NCI-H128 (cell line): ENCODE results near the gene CCL15.
"Not testable (repeated sequence)": the region's sequence is repeated elsewhere in the genome, so short reads cannot be mapped to it uniquely, and the experiment has no call there.

Experiments
- DNase-seq: peaks from one replicate; lab custom pipeline; 2025; ENCODE audit not compliant: unreplicated experiment; lab: John Stamatoyannopoulos, UW

The CCL15 gene

DNA sequence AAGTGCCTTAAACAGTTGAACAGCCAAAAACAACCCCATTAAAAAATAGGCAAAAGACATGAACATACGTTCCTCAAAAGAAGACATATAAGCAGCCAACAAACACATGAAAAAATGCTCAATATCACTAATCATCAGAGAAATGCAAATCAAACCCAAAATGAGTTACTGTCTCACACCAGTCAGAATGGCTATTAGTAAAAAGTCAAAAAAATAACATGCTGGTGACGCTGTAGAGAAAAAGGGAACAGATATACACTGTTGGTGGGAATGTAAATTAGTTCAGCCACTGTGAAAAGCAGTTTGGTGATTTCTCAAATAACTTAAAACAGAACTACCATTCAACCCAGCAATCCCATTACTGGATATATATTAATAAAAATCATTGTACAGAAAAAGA is 6.0 kb downstream of the CCL15 start:
- DNase-seq: not testable (repeated sequence)

DNA sequence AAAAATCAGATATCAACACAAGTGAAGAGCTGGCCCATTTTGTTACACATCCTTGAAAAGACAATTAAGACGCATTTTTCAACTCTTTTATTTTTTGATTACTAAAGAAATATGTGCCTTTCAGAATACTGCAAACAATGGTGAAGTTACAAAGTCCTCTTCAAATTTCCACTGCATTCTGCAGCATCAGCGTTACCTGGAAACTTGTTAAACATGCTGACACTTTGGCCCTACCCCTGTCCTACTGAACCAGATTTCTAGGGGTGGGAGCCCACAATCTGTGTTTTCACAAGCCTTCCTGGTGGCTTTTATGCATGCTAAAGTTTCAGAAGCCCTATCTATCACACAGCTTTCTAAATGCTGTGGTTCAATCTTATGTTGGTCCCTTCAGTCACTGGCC is 10.3 kb downstream of the CCL15 start:
- DNase-seq: no peak

DNA sequence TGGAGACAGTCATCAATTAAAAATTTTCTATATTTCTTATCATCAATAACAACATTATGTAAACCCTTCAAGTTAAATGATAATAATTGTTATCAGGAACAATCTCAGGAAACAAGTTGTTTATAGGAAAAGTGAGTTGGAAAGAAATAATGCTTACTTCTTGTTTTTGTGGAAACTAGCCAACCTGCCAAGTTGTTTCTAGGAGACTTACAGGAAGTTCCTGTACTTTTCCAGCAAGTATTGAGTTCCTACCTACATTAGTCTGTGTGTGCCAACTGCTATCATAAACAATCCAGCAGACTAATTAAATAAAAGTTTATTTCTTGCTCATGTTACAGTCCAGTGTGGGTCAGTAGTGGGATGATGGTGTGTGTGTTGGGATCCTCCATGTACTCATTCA is 13.2 kb downstream of the CCL15 start:
- no peak for DNase-seq

DNA sequence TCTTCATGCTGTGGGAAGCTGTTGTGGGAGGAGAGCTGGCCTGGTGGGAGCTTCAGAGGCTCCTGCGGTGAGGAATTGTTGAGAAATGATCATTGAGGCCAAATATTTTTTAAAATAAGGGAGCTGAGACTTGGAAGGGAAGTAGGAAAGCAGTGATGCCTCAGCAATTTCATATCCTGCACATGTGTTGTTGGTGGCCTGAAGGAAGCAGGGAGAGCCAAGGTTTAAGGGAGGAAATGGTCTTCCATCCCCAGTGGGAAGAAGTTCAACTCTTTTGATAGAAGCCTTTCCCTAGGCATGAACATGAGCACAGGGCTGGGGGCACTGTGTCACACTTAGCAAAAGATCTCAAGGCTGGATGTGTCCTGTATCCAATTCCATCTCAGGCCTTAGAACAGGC is 14.7 kb downstream of the CCL15 start, which contains the start of gene CCL14:
Gene CCL14 (minus strand): TSS at position 87 of the 400 bp plus-strand sequence. CDS start 80 bp downstream, at position 7.
- DNase-seq: no peak

DNA sequence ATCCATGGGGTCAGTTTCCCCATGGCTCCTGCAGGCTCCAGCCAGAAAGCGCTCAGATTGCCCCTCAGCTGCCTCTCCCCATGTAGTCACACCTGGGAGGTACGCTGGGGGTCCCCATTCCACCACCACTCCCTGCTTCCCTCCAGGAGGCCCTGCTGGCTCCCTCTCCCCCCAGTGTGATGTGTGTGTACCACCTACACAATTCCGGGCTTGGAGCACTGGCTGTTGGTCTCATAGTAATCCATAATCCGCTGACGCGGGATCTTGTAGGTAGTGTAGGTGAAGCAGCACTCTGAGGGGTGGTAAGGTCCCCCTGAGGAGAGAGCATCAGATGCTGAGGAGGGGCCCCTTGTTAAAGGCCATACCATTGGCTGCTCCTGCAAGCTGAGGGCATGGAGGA is 17.2 kb downstream of the CCL15 start:
- DNase-seq: no peak

DNA sequence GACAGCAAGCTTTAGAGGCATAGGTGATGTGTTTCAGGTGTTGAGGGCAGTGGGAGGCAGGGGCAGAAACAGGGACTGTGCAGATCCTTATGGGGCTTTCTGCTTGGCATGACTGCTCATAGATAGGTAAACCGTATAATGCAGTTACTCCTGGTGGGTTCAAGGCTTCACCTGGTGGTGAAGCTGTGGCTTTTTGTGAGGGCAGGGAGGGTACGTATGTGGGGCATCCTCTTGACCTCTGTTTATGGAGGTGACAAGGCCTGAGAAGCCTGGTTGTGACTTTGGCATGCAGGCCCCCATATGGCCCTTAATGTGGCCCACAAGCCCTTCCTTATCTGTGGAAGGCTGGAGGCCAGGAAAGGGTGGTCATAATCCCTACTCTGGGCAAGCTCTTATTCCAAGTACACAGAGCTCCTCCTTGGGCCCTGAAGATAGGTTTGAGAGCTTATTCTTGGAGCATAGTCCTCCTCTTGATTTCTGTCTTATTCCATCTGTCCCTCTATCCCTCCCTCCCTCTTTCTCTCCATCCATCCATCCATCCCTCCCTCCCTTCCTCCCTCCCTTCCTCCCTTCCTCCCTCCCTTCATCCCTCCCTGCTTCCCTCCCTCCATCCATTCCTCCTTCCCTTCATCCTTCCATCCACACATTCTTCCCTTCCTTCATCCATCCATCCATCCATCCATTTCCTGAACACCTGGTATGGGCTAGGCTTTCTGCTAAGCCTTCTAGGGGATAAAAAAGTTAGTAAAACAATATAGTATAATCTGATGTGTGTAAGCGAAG is 18.8 kb downstream of the CCL15 start:
- no peak for DNase-seq

DNA sequence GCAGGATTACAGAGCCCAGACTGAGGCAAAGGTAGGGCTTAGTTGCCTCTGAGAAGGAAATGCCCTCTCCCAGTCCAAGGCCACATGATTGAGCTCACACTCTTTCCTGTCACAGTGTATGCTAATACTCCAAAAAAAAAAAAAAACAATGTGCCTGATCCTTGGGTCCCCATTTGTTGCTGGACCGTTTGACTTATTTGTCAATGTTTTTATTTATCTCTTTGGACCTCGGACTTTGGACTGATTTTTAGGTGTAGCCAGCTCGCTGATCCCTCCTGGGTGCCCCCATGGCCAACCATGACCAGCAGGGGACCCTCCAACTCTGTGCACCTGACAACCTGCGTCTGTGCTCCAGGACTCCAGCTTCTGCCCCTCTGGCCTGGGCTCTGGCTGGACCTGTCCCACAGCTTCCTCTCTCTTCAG is 19.4 kb downstream of the CCL15 start:
- no peak for DNase-seq

DNA sequence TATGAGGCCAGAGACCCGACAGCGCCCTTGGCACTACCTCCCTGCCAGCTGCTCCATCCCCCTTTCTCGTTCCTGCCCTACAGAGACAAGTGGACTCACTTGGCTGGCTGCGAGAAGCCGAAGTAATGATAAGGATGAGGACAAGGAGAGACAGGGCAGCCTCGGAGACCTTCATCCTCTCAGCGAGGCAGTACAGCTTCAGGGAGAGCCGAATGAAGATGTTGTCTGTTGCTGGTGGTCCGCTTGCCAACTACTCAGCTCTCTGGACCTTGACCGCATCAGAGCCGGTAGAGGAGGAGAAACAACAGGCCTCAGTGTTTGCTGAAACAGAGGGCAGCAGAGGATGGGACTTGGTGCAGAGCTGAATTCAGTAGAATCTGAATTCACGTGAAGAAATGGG is 20.1 kb downstream of the CCL15 start, which contains the start of gene CCL16:
Gene CCL16 (minus strand): TSS at position 252 of the 400 bp plus-strand sequence. CDS start 77 bp downstream, at position 175.
- no peak for DNase-seq

DNA sequence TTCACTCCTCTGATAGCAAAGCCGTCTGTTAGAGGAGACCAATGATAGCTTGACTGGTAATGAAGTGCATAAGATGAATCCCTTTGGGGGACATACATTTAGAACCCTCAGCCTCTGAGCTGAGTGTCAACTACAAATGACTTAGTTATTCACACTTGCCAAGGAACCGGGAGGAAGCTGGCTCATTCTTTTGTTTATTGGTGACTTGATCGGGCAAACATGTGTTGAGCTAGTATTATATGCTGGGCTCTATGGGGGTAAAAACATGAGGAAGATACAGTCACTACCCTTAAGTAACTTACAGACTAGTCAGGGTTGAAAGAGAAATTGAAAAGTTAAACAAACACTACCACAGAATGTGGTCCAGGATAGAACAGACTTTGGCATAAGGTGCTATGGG is 23.0 kb downstream of the CCL15 start:
- no peak for DNase-seq

DNA sequence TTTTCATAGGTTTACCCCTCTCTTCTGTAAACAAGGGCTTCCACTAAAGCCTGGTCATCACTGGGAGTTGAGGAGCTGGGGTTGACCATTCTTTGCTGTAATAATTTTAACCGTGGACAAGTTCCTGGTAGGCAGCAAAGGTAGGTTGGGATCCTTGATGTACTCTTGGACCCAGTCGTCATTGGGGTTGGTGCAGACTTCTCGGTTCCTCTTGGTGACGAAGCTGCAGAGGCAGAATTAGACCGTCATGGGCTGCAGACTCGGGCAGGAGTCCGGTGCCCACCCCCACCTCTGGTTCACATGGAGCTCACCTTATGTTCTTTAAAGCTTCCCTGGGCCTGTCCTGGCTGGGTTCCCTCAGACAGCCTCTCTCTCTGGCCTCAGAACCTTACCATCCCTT is 23.8 kb downstream of the CCL15 start:
- no peak for DNase-seq

DNA sequence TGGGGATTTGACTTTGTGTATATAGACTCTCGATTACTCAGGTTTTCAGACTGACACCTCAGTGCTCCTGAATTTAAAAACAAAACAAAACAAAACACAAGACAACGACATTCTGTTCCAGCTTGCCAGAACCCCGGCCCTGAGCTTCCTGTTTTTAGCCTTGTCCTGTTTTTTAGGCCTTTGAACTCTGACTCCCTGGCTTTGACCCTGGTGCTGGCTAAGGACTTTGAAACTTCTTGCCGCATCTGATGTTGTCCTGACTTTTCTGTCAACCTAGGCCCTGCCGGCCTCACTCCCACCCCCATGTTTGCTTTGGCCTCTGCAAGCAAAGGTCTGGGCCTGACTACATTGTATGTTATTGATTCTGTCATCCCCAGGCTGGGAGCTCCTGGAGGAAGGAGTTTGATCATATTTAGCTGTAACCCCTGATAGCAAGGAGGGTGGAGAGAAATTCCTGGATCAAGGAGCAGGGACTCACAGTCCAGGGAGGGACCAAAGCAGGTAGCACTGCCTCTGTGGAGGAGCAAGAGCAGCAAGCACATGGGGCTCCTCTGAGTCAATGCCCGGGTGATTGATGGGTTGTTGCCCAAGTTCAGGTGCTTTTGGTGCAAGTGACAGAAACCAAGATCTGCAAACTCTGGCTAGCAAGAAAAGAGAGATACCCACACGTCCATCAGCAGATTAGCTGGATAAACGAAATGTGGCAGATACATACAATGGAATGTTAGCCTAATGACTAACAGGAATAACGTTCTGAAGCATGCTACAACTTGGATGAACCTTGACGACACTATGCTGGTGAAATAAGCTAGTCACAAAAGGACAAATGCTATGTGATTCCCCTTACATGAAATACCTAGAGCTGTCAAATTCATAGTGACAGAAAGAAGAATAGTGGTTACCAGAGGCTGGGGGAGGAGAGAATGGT is 27.8 kb downstream of the CCL15 start:
- no peak for DNase-seq

DNA sequence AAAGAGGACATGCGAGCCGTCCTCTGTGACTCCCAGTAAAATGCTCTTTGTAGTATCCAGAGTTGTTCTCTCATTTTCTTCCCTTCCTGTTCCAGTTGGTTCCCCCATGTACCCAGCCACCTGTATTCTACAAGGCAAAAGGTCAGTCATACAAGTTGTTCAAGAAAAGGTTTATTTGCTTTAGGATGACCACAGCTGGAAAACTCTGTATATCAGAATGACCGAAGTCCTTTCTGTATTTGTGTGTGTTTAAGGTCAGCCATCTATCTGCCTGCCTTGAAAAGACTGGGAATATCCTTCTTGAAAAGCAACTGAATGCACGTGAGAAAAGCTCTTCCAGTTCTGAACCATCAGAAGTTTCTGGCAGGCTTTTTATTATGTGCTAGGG is 28.4 kb downstream of the CCL15 start:
- no peak for DNase-seq

DNA sequence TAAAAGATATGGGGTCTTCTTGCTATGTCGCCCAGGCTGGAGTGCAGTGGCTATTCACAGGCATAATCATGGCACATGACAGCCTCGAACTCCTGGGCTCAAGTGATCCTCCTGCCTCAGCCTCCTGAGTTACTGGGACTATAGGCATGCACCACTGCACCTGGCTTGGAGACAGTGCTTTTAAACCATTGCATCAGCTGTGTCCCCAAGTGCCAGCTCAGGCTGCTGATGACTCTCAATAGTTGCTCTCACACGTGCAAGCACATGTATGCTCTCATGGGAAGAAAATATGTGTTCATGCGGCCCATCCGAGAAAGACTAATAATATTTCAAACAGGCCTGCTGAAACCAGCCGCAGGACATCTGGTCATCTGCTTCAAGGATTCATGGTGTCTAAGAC is 28.8 kb downstream of the CCL15 start:
- no peak for DNase-seq

DNA sequence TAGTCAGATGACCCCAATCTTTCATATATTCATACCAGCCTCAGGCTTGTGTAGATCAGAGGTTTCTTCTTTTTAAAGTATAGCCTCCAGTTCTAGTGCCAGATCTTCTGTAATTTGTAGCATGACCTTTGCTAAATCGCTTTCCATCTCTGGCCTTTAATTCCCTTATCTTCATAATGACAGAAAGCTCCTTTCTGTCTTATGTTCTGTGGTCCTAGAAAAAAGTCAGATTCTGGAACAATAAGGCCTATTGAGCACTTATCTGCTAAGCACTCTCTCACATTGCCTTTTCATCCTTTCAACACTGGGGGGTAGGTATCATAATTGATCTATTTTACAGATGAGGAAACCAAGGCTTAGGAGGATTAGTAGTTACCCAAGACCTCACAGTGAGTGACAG is 29.3 kb downstream of the CCL15 start:
- DNase-seq: no peak

DNA sequence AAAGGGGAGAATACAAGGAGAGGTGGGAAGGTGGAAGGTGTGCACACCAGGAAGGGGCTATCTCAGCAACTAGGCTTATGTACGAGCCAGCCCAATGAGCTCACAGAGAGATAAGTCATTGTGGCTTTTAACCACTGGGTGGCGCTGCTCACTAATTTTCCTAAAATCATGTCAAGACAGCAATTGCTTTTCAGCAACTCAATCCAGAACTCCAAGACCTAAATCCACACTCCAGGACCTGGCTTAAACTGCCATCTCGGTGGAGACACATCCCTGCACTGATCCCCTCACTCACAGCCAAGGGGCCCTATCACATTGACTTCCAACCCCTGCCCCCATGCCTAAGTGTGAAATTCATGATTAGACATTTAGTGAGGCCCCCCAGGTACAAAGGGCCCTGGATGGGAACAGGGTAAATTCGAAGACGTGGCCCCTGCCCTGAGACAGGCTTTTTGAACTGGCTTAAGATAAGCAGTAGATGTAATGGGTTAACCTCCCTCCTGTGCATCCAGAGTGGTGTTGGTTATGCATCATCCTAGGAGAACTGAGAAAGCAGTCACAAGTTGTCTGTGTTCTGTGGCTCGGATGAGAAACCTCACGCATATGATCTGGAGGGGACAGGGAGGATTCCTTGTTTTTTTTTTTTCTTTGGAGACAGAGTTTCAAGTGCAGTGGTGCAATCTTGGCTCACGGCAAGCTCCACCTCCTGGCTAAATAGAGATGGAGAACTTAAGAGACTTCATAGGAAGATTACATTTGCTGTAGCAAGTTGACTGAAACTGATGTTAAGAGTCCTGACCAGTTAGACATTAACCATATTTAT is 31.6 kb downstream of the CCL15 start:
- DNase-seq: peak; percentile 61

DNA sequence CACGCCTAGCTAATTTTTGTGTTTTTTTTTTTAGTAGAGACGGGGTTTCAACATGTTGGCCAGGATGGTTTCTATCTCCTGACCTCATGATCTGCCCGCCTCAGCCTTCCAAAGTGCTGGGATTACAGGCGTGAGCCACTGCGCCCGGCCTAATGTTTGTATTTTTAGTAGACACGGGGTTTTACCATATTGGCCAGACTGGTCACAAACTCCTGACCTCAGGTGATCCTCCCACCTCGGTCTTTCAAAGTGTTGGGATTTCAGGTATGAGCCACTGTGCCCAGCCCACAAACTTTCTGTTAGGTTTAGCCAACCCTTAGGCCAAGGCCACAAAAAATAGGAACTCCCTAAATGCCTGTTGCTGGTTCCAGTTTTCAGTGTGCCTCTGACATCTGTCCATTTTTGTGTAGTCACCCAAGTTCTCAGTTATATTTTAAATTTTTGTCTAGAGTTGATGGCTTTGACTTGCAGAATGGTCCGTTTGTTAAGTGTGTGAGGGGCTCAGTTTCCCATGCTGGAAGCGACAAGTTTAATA is 32.8 kb downstream of the CCL15 start:
- no peak for DNase-seq

DNA sequence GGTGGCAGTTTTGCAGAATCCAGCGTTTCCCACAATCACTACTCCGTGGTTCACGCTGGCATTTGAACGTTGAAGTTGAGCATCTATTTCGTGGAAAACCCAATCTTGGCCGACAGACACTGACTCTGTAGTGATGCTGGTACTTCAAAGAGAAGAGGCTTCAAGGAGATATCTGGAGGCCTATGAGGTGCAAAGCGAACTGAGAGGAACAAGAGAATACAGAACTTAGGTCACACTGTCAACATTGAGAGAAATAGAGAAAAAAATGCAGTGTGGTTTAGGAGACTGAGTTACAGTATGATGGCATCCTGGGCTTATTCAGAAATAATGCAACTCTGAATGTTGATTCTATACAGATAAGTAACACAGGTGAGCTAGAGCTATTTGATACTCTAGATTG is 36.1 kb downstream of the CCL15 start:
- no peak for DNase-seq

DNA sequence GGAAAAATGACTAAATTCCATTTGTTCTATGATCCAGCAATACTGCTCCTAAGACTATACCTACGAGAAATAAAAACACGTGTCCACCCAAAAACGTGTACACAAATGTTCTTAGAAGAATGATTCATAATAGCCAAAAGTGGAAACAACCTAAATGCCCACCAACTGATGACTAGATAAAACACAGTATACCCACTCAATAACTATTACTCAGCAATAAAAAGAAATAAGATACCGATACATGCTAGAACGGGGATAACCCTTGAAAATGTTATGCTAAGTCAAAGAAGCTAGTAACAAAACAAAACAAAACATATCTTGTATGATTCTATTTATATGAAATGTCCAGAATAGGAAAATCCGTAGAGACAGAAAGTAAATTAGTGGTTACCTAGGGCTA is 37.7 kb downstream of the CCL15 start:
- no peak for DNase-seq

DNA sequence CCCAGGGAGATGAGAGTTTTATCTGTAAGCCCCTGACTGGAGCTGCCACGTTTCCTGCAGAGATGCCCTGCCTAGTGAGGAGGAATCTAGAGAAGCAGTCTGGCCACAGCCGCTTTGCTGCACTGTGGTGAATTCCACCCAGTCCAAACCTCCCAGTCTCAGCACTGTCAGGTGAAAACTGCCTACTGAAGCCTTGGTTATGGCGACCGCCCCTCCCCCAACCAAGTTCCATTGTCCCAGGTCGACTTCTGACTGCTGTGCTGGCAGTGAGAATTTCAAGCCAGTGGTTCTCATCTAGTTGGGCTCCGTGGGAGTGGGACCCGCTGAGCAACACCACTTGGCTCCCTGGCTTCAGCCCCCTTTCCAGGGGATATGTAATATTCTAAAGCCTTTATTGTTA is 47.6 kb downstream of the CCL15 start:
- DNase-seq: no peak

DNA sequence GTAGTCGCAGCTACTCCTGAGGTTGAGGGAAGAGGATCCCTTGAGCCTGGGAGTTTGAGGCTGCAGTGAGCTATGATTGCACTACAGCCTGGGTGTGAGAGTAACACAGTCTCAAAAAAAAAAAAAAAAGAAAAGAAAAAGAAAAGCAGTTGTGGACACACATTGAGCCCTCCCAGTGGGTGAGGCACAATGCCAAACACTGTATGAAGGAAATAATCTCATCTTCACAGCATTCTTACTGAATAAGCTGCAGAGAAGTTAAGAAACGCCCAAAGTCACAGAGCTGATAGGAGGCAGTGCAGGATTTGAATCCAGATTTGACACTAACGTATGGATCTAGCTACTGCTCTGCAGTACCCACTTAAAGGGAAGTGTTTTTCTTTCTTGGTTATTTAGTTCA is 52.0 kb downstream of the CCL15 start:
- no peak for DNase-seq

DNA sequence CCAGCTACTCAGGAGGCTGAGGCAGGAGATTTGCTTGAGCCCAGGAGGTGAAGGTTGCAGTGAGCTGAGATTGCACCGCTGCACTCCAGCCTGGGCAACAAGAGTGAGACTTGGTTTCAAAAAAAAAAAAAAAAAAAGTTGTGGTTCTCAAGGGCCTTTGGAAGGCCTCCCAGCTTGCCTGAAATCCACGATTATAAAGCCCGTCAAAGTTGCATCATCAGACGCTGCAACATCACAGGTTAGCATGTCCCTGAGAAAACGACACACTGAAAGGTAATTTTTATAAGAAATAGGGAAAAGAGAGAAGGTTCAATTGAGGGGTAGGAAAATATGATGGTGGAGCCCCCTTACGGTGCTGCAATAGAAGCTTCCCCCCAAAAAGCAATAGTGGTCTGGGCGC is 53.3 kb downstream of the CCL15 start:
- no peak for DNase-seq
